Endodermal cell (in vitro differentiated cells): ENCODE data around the gene CORO1C. TPM values are rescaled to one million over a fixed set of nuclear protein-coding genes. Genes with fewer than 3 reads are reported as not detected.
A peak's percentile ranks its signal among the peaks of the same experiment; 100 is the strongest.
"Not testable (repeated sequence)": the region's sequence is repeated elsewhere in the genome, so short reads cannot be mapped to it uniquely, and the experiment has no call there.

Experiments used
- DNase-seq: peaks from one replicate; pipeline ENCODE4 v3.0.0-alpha.2; 2017
- H3K27ac ChIP-seq: 2 replicates; pipeline ENCODE4 v1.5.1; 2013; ENCODE audit warnings: mild to moderate bottlenecking, low read depth, low read length, moderate library complexity
- H3K27me3 ChIP-seq: 2 replicates; pipeline ENCODE4 v1.6.1; 2013; ENCODE audit warnings: mild to moderate bottlenecking, low read length, moderate library complexity; ENCODE audit not compliant: insufficient read depth, control insufficient read depth, poor library complexity, severe bottlenecking
- H3K36me3 ChIP-seq: 2 replicates; pipeline ENCODE4 v1.7.0; 2013; ENCODE audit warnings: mild to moderate bottlenecking, low read length, moderate library complexity; ENCODE audit not compliant: control insufficient read depth, insufficient read depth
- H3K4me1 ChIP-seq: one replicate; pipeline ENCODE4 v1.7.0; 2013; ENCODE audit warnings: low read length; ENCODE audit not compliant: control insufficient read depth, insufficient read depth
- H3K4me3 ChIP-seq: 2 replicates; pipeline ENCODE4 v1.5.1; 2013; ENCODE audit warnings: mild to moderate bottlenecking, low read length, moderate library complexity
- H3K9ac ChIP-seq: 2 replicates; pipeline ENCODE4 v1.6.1; 2013; ENCODE audit warnings: mild to moderate bottlenecking, low read length, moderate library complexity; ENCODE audit not compliant: poor library complexity, severe bottlenecking; ENCODE audit errors: extremely low read depth
- H3K9me3 ChIP-seq: 2 replicates; pipeline ENCODE4 v1.6.1; 2013; ENCODE audit warnings: mild to moderate bottlenecking, low read length, moderate library complexity; ENCODE audit not compliant: control insufficient read depth
- H3K27ac Mint-ChIP-seq: 2 replicates; pipeline ENCODE4 v1.8.0; 2020; ENCODE audit warnings: mixed read lengths
- H3K27me3 Mint-ChIP-seq: 2 replicates; pipeline ENCODE4 v1.8.0; 2021; ENCODE audit warnings: mild to moderate bottlenecking, mixed read lengths; ENCODE audit not compliant: insufficient read depth
- H3K36me3 Mint-ChIP-seq: 2 replicates; pipeline ENCODE4 v1.8.0; 2020; ENCODE audit warnings: low read depth, mixed read lengths
- H3K4me1 Mint-ChIP-seq: 2 replicates; pipeline ENCODE4 v1.8.0; 2020; ENCODE audit warnings: mixed read lengths
- H3K4me3 Mint-ChIP-seq: 2 replicates; pipeline ENCODE4 v1.8.0; 2020; ENCODE audit warnings: mild to moderate bottlenecking, moderate library complexity, mixed read lengths
- H3K9me3 Mint-ChIP-seq: 2 replicates; pipeline ENCODE4 v1.8.0; 2020; ENCODE audit warnings: mild to moderate bottlenecking, mixed read lengths
- WGBS, 2 experiments: methylation state at CpG; one replicate each; pipeline versions ENCODE4 v1.1.5 to v1.1.7; 2013; ENCODE audit warnings: missing lambda C conversion rate in 2 of 2, mixed read lengths in 1 of 2; ENCODE audit not compliant: insufficient coverage in 1 of 2, insufficient read length in 1 of 2; 5-methylcytosine and 5-hydroxymethylcytosine counted together
- total RNA-seq, 2 donors: library from RNA; stranded (reverse); fragmentation: NEBNext Ultra II Directional in 1 of 2; extraction: Animal tissue kit (Norgen Biotek cat#: 25700) in 1 of 2; gene quantifications; 2 replicates in 1 of 2; 3 replicates in 1 of 2; pipeline ENCODE4 v1.2.1, GENCODE V29; 2021
- TF ChIP-seq, protein P1 (sequence below): fragments of 200-600 bp; sonication (generic); conservative IDR thresholded peaks from 2 replicates; pipeline ENCODE4 v1.5.0; 2021; ENCODE audit warnings: antibody characterized with exemption, mild to moderate bottlenecking

Gene CORO1C
- total RNA-seq, 2 donors from 2014 or later: 122 to 125 TPM

DNA sequence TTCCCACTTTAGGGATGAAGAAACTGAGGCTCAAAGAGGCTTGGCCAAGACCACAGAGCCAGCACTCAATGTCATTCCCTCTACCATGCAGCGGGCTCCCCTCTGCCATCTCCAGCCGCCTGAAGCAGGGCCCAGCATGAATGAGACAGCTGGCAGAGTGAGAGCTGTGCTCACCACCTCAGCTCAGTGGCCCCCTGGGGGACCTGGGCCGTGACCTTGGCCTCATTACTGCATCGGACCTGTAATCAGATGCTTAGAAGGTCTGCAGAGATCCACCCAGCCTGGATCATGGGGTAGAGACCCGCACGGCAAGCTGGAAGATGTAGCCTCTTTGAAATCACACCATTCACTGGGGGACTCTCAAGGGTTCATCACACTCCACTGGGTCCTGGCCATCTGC lies 22.7 kb upstream of the CORO1C start:
- Mint-ChIP-seq H3K27me3 (no peaks in the 10 kb centered on the region), H3K36me3 (no peaks in the 10 kb centered on the region), H3K4me3 (no peak overlapping the region), H3K9me3 (no peaks in the 10 kb centered on the region), H3K4me1 (peaks cover 4% of the 10 kb centered on the region), H3K27ac (no peak overlapping the region)
- no peak overlapping the region for H3K27ac ChIP-seq
- no peaks in the 10 kb centered on the region for H3K27me3 ChIP-seq
- no peaks in the 10 kb centered on the region for H3K36me3 ChIP-seq
- H3K4me1 ChIP-seq: no peaks in the 10 kb centered on the region
- no peaks in the 10 kb centered on the region for H3K9me3 ChIP-seq
- H3K4me3 ChIP-seq: no peak overlapping the region
- WGBS, 2 experiments: 89 to 91% methylated on average over 5 to 6 of the region's 6 CpGs
- no peak for DNase-seq
- H3K9ac ChIP-seq: no peak overlapping the region
- TF ChIP-seq, protein P1, sequence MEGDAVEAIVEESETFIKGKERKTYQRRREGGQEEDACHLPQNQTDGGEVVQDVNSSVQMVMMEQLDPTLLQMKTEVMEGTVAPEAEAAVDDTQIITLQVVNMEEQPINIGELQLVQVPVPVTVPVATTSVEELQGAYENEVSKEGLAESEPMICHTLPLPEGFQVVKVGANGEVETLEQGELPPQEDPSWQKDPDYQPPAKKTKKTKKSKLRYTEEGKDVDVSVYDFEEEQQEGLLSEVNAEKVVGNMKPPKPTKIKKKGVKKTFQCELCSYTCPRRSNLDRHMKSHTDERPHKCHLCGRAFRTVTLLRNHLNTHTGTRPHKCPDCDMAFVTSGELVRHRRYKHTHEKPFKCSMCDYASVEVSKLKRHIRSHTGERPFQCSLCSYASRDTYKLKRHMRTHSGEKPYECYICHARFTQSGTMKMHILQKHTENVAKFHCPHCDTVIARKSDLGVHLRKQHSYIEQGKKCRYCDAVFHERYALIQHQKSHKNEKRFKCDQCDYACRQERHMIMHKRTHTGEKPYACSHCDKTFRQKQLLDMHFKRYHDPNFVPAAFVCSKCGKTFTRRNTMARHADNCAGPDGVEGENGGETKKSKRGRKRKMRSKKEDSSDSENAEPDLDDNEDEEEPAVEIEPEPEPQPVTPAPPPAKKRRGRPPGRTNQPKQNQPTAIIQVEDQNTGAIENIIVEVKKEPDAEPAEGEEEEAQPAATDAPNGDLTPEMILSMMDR: no peak

GRCh38 chr12:108752387-108752786 lies 21.1 kb upstream of the CORO1C start:
- Histone ChIP-seq H3K36me3 (no peaks in the 10 kb centered on the region), H3K4me1 (no peaks in the 10 kb centered on the region), H3K27me3 (no peaks in the 10 kb centered on the region), H3K27ac (no peak overlapping the region), H3K9ac (no peak overlapping the region), H3K4me3 (no peak overlapping the region), H3K9me3 (no peaks in the 10 kb centered on the region)
- H3K4me3 Mint-ChIP-seq: no peak overlapping the region
- peaks cover 1% of the 10 kb centered on the region for H3K9me3 Mint-ChIP-seq
- TF ChIP-seq, protein P1: no peak
- DNase-seq: peak; percentile 17
- H3K27ac Mint-ChIP-seq: no peak overlapping the region
- H3K27me3 Mint-ChIP-seq: no peaks in the 10 kb centered on the region
- H3K36me3 Mint-ChIP-seq: no peaks in the 10 kb centered on the region
- WGBS, 2 experiments: 80 to 88% methylated on average over 1 of the region's 1 CpG
- peaks cover 4% of the 10 kb centered on the region for H3K4me1 Mint-ChIP-seq

- Histone ChIP-seq H3K4me1 (no peaks in the 10 kb centered on the region), H3K4me3 (no peak overlapping the region), H3K9me3 (no peaks in the 10 kb centered on the region), H3K9ac (no peak overlapping the region), H3K27ac (no peak overlapping the region), H3K27me3 (no peaks in the 10 kb centered on the region), H3K36me3 (no peaks in the 10 kb centered on the region)
- TF ChIP-seq, protein P1: no peak
- WGBS, 2 experiments: 81 to 84% methylated on average over 4 of the region's 4 CpGs
- Mint-ChIP-seq H3K27me3 (no peaks in the 10 kb centered on the region), H3K27ac (no peak overlapping the region), H3K36me3 (no peaks in the 10 kb centered on the region), H3K4me1 (peaks cover 4% of the 10 kb centered on the region), H3K9me3 (peaks cover 3% of the 10 kb centered on the region), H3K4me3 (no peak overlapping the region)
- peak; percentile 34 for DNase-seq
Observed at GRCh38 chr12:108751821-108752220, 20.5 kb upstream of the CORO1C start.

DNA sequence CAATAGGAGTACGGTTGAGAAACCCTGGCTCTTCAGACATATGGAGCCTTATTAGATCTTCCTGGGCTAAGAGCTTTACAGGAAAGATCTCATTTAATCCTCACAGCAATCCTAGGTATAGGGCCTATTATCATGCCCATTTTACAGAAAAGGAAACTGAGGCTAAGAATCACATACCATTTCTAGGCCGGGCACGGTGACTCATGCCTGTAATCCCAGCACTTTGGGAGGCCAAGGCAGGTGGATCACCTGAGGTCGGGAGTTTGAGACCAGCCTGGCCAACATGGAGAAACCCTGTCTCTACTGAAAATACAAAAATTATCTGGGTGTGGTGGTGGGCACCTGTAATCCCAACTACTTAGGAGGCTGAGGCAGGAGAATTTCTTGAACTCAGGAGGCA lies 19.7 kb upstream of the CORO1C start:
- WGBS, 2 experiments: 92 to 95% methylated on average over 3 to 4 of the region's 4 CpGs
- H3K9me3 Mint-ChIP-seq, H3K27me3 ChIP-seq, H3K27ac Mint-ChIP-seq, H3K4me3 Mint-ChIP-seq, H3K36me3 ChIP-seq, H3K36me3 Mint-ChIP-seq, DNase-seq, H3K4me3 ChIP-seq, H3K9me3 ChIP-seq, H3K27me3 Mint-ChIP-seq, H3K27ac ChIP-seq, H3K4me1 ChIP-seq, H3K4me1 Mint-ChIP-seq, H3K9ac ChIP-seq: not testable (repeated sequence)
